ENCODE results near the gene SH3TC1. TPM values are rescaled to one million over a fixed set of nuclear protein-coding genes. Genes with fewer than 3 reads are reported as not detected.

SH3TC1 gene
- total RNA-seq, result 18.9 and 30.5 TPM in 2 replicates

- DNase-seq (ENCODE audit: low read depth), result peak; percentile 82
- H3K27me3 ChIP-seq (ENCODE audit: control insufficient read depth, insufficient read depth, low read length), result peaks cover 5% of the 10 kb centered on the region
- H3K36me3 ChIP-seq (ENCODE audit: control insufficient read depth, insufficient read depth, low read length), result no peaks in the 10 kb centered on the region
- H3K4me3 ChIP-seq (ENCODE audit: low read depth, low read length), result peak within 1 kb of the TSS; percentile 40
- no peak for TF ChIP-seq CTCF (IDR thresholded peaks at IDR 0.05; ENCODE audit: insufficient read depth, low read length, poor library complexity, severe bottlenecking)
These were observed at the start of gene SH3TC1 for GRCh38 chr4:8198906-8199593. Gene SH3TC1, plus strand, starts transcription at chr4:8199290. Its CDS starts 5,905 bp downstream, at chr4:8205195.

GRCh38 chr4:8149664-8150063 is 49.4 kb upstream of the SH3TC1 start:
- DNase-seq (ENCODE audit: low read depth), result no peak
- peaks cover 7% of the 10 kb centered on the region for H3K27me3 ChIP-seq (ENCODE audit: control insufficient read depth, insufficient read depth, low read length)
- TF ChIP-seq CTCF (IDR thresholded peaks at IDR 0.05; ENCODE audit: insufficient read depth, low read length, poor library complexity, severe bottlenecking), result no peak
- no peak overlapping the region for H3K4me3 ChIP-seq (ENCODE audit: low read depth, low read length)
- no peaks in the 10 kb centered on the region for H3K36me3 ChIP-seq (ENCODE audit: control insufficient read depth, insufficient read depth, low read length)

- H3K27me3 ChIP-seq (ENCODE audit: control insufficient read depth, insufficient read depth, low read length), result peaks cover 4% of the 10 kb centered on the region
- no peak for TF ChIP-seq CTCF (IDR thresholded peaks at IDR 0.05; ENCODE audit: insufficient read depth, low read length, poor library complexity, severe bottlenecking)
- H3K36me3 ChIP-seq (ENCODE audit: control insufficient read depth, insufficient read depth, low read length), result no peaks in the 10 kb centered on the region
- no peak for DNase-seq (ENCODE audit: low read depth)
- no peak overlapping the region for H3K4me3 ChIP-seq (ENCODE audit: low read depth, low read length)
These were observed 48.7 kb upstream of the SH3TC1 start for GRCh38 chr4:8150152-8151090.

- DNase-seq (ENCODE audit: low read depth), result no peak
- Histone ChIP-seq H3K27me3 (ENCODE audit: control insufficient read depth, insufficient read depth, low read length) (peaks cover 5% of the 10 kb centered on the region), H3K36me3 (ENCODE audit: control insufficient read depth, insufficient read depth, low read length) (no peaks in the 10 kb centered on the region), H3K4me3 (ENCODE audit: low read depth, low read length) (no peak overlapping the region)
- TF ChIP-seq CTCF (IDR thresholded peaks at IDR 0.05; ENCODE audit: insufficient read depth, low read length, poor library complexity, severe bottlenecking), result no peak
These were observed 47.9 kb upstream of the SH3TC1 start for GRCh38 chr4:8151165-8151650.

- TF ChIP-seq CTCF (IDR thresholded peaks at IDR 0.05; ENCODE audit: insufficient read depth, low read length, poor library complexity, severe bottlenecking), result no peak
- Histone ChIP-seq H3K27me3 (ENCODE audit: control insufficient read depth, insufficient read depth, low read length) (peaks cover 16% of the 10 kb centered on the region), H3K4me3 (ENCODE audit: low read depth, low read length) (no peak overlapping the region), H3K36me3 (ENCODE audit: control insufficient read depth, insufficient read depth, low read length) (no peaks in the 10 kb centered on the region)
- DNase-seq (ENCODE audit: low read depth), result no peak
These were observed 46.8 kb upstream of the SH3TC1 start for GRCh38 chr4:8152090-8152864.
